HG03108 (cell line): ENCODE results near the gene SLC4A1AP.
"Not testable (repeated sequence)": the region's sequence is repeated elsewhere in the genome, so short reads cannot be mapped to it uniquely, and the experiment has no call there.

Experiments
- ATAC-seq: cut with Tn5 transposase; IDR thresholded peaks from one replicate; pipeline ENCODE4 v1.9.1; 2021; ENCODE audit warnings: moderate library complexity; ENCODE audit not compliant: unreplicated experiment

The SLC4A1AP gene

DNA sequence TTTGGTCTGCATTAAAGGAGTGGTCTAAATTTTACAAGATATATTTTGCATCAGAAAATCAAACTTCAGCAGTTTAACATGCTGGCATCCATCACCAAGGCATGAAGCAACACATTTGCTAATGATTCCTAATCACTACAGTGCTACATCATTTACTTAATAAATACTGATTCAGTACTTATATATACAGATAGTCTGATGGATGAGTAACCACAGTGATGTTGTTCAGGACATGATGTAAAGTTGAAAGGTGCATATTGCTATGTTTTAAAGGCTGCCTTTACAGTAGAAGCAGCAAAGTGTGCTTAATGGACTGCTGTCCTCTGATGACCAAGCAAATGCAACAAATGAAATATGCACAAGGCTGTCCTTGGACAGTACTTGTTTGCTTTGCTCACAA lies 11.3 kb upstream of the SLC4A1AP start:
- ATAC-seq: no peak

DNA sequence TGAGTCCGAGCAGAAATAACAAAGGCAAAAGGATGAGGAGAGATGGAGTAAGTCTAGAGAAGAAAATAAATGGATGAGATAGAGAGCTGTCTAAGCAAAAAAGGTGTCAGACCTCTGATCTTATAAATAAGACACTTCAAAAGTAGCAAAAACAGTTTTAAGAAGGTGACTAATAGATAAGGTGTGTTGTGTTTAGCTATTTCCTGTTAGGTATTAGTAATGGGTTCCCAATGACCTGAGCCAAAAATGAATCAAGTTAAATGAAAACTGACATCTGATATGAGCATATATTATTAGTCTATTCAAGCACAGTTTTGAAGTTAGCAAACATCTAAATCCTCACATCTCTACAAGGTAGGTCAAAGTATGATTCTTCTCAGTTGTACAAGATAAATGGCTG lies 10.9 kb upstream of the SLC4A1AP start:
- ATAC-seq: no peak

DNA sequence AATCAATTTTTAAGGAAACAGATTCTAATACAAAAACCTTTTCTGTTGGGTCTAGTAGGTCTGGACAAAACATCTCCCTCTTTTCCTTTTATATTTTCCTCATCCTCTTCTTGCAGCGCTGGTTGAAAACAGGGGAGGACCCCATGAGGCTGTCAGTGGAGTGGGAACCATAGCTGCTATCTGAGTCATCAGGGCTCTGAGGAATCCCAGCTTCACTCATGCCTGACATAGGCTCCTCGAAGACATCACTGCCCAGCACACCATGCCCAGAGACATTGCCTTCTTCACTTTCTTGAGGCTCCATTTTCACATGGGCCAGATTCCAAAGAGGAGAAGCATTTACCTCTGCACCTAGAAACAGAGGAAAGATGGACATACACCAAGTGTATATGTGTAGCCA lies 10.3 kb upstream of the SLC4A1AP start:
- no peak for ATAC-seq

DNA sequence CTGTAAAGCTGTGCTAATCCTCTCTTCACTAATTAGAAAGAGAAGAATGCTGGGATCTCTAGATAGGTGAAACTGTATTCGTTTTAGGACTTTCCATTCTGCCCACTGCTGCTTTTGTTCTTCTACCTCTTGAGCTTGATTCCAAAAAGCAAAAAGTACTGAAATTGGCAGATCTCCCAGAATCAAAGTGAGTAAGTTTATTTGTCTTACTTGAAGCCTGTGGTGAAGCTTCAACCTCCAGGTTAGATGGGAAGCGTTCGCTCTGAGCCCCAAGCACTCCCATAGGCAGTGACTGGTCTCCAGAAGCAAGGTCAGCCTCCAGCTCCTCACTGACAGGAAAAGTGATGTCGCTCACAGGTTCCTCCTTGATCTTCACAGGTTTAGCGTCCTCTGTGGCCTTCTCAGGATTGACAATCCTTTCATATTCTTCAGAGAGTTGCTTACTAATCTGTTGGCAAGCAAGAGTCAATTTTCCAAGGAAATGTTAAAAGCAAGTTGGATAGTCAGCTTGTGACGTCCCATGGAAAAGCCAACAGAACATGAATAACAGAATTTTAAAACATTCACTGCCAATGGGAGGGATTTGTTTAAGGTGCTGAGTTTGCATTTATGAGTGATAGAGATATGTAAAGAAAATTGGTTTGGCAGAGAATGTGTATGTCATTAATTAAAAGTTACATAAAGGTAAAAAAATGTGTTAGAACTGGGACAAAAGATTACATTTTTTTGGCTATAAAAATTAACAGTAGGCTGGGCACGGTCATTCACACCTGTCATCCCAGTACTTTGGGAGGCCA lies 8.3 kb upstream of the SLC4A1AP start:
- ATAC-seq: no peak

DNA sequence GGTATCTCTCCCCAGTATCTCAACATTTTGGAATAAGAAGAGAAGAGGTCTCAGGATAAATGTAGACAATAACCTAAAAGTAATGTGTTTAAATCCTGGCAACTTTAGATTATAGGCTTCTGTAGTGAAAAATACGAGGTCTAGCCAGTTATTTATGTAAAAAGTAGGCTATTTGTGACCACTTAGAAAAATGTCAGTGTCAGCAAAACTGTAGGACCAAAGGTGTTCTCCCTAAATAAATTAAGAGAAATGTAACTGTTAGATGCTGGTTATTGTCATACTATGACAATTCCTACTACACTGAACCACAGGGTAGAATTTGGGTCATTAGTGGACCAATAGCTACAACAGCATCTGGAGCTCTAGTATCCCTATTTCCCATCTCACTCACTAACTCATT lies 2.3 kb upstream of the SLC4A1AP start:
- no peak for ATAC-seq

DNA sequence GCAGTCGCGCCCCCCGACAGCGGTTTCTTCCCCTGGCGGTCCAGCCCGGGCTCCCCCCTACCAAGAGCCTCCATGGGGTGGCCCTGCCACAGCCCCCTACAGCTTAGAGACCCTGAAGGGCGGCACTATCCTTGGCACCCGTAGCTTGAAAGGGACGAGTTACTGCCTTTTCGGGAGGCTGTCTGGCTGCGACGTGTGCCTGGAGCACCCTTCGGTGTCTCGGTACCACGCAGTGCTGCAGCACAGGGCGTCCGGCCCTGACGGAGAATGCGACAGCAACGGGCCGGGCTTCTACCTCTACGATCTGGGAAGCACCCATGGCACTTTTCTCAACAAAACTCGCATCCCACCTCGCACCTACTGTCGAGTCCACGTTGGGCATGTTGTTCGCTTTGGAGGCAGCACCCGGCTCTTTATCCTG lies 475 bp downstream of the SLC4A1AP start:
- no peak for ATAC-seq

DNA sequence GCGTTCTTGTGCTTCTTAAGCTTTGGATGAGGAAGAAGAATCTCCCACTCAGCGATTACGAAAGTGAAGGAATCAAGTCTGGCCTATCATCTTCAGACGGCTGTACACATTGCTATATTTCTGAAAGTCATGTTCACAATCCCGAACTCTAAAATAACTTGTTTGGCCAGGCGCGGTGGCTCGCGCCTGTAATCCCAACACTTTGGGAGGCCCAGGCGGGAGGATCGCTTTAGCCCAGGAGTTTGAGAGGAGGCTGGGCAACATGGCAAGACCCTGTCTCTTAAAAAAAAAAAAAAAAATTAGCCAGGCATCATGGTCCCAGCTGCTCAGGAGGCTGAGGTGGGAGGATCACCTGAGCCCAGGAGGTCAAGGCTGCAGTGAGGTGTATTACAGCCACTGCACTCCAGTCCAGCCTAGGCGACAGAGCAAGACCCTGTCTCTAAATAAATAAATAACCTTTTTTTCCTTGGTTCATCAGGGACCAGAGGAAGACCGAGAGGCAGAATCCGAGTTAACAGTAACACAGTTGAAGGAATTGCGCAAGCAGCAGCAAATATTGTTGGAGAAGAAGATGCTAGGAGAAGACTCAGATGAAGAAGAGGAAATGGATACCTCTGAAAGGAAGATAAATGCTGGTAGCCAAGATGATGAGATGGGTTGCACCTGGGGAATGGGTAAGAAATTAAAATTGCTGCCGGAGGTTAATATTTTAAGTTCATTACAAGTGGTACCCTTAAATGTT lies 1.1 kb downstream of the SLC4A1AP start:
- ATAC-seq: no peak

DNA sequence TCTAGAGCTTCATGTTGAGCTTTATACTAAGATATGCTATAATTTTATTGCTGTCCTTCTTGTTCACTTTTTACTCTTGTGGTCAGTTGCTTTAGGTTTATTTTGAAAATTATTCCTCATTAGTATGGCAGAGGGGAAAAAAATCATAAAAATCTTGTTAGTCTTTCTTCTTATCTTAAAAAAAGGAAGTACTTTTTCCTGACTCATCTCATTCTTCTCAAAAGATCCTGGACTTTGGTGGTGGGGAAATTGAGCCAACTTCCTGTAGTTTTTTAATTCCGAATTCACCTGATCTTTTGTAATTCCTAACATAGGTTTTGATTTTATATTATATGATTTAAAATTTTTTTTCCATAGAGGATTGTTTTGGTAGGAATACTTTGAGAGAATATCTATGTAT lies 3.8 kb downstream of the SLC4A1AP start:
- ATAC-seq: no peak

DNA sequence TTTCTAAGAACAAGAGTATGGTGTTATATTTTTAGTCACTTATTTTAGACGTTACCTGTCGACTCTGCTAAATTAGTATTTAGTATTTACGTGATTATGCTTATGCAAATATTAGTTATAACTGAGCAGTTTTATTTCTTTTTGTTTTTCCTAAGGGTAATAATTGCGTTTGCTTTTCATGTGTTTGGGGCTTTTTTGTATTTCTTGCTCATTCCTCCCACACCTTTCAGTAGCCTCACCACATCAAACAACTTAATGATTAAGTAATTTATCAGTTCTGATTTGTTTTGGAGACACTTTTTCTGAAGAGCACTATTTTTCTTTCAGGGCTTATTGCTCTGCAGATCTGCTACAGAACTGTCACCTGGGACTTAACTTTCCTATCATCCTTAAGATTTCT lies 7.5 kb downstream of the SLC4A1AP start:
- no peak for ATAC-seq

DNA sequence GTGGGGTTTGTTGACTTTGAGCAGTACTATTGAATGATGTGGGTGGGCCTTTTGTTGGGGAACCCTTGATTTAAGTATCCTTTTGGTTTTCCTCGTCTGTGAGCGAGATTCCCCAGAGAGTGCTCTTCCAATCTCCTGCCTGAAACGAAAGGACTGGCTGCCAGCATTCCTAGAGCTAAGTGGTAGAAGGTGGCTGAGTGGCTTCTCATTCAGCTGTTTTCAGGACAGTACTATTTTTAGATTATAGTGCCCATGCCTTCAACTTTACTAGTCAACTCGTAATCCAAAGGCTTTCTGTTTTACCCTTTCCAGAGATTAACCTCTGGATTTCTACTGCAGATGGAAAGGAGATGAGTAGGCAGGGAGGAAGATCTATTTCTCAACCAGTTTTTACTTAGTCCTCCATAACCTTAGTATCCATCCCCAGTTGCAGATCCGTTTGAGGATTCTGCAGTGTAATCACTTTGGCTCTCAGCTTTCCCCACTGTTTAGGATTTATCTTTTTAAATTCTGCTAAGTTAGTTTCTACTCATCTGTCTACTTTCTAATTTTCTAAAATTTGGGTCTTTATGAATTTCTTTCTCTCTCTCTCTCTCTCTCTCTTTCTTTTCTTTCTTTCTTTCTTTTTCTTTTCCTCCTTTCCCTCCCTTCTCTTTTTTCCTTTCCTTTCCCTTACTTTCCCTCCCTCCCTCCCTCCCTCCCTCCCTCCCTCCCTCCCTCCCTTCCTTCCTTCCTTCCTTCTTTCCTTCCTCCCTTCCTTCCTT lies 9.2 kb downstream of the SLC4A1AP start:
- ATAC-seq: no peak

DNA sequence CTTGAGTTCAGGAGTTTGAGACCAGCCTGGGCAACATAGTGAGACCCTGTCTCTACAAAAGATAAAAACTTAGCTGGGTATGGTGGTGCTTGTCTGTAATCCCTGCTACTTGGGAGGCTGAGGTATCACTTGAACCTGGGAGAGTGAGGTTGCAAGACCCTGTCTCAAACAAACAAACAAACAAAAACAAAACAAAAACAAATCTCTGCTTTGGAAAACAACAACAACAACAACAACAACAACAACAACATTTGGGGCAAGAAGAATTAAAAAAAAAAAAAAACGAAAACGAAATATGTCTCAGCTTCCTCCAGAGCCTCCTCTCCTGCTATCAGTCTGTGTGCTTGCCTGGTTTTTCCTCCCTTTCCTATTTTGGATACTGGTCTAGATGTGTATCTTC lies 16.9 kb downstream of the SLC4A1AP start:
- no peak for ATAC-seq

DNA sequence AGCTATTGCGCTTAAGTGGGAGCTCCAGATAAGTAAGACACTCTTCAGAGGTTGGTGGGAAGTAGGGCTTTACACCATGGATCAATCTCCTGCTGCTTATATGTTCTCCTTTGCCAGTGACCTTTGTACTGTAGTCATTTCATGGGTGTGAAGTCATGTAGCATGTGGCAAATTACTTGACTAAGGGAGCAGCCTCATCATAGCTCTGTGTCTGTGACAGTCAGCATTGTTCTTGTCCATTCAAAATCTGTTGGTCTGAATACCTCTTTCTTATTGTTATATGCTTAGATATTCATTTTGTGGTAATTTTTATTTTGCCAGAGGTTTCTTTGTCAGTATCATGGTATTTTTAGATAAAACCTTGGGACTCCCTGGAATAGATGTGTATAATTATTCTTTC lies 18.2 kb downstream of the SLC4A1AP start:
- ATAC-seq: no peak

DNA sequence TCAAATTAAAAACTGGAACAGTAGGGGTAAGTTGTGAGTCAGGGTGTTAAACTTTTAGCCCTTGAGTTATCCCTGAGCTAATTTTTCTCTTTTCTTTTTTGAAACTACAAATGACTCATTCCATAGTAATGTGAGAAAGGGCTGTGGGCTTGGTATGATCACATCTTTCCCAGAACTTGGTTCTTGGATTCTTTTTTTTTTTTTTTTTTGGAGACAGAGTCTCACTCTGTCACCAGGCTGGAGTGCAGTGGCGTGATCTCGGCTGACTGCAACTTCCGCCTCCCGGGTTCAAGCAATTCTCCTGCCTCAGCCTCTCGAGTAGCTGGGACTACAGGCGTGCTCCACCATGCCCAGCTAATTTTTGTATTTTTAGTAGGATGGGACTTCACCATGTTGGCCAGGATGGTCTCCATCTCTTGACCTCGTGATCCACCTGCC lies 18.7 kb downstream of the SLC4A1AP start:
- not testable (repeated sequence) for ATAC-seq

DNA sequence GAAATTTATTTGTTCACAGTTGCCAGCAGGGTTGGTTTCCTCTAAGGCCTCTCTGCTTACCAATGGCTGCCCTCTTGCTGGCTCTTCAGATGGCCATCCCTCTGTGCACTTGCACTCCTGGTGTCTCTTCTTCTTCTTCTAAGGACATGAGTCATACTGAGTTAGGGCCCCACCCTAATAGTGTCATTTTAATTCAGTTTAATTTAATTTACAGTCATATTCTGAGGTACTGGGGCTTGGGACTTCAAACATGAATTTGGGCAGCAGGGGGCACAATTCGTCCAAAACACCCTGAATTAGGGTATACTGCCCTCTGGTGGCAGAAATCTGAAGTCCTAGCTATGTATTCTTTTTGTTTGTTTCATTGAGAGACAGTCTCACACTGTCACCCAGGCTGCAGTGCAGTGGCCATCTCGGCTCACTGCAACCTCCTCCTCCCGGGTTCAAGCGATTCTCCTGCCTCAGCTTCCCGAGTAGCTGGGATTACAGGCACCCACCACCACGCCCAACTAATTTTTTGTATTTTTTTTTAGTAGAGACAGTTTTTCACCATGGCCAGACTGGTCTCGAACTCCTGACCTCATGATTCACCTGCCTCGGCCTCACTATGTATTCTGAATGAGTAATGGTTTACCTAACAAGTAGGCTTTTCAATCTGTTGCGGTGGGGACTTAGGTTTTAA lies 19.8 kb downstream of the SLC4A1AP start:
- ATAC-seq: no peak

DNA sequence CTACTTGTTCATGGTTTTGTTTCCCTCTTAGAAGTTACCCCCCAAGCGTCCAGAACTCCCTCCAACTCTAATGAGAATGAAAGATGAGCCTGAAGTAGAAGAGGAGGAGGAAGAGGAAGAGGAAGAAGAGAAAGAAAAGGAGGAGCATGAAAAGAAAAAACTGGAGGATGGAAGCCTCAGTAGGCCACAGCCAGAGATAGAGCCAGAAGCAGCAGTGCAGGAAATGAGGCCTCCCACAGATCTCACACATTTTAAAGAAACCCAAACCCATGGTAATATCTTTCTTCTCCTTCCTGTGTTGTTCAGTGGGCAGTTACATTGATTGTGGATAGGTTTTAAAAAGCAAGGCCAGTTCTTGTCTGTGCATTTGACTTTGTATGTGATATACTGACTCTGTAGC lies 21.3 kb downstream of the SLC4A1AP start:
- ATAC-seq: not testable (repeated sequence)

DNA sequence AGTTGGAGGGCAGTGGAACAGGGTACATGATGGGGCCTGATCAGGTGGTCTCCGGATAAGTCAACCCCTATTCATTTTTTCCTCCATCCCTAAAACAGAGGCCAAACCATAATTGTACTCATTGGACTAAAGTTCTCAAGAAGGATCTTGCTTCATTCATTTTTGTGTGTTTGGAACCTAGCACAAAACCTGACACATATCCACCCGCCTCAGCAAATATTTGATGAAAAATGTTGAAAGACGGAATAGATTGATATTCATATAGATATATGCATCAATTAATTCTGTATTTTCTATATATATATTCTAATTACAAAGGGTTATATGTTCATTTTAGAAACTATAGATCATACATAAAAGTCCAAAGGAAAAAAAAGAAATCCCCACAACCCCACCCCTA lies 21.9 kb downstream of the SLC4A1AP start:
- ATAC-seq: no peak

DNA sequence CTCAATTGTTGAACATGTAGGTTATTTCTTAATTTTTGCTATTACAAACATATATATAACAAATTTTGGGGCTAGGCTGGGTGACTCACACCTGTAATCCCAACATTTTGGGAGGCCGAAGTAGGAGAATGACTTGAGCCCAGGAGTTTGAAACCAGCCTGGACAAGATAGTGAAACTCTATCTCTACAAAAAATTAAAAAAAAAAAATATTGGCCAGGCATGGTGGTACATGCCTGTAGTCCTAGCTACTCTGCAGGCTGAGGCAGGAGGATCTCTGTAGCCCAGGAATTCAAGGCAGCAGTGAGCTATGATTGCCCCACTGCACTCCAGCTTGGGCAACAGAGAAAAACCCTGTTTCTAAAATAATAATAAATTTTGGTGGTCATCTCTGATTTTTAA lies 23.5 kb downstream of the SLC4A1AP start:
- no peak for ATAC-seq

DNA sequence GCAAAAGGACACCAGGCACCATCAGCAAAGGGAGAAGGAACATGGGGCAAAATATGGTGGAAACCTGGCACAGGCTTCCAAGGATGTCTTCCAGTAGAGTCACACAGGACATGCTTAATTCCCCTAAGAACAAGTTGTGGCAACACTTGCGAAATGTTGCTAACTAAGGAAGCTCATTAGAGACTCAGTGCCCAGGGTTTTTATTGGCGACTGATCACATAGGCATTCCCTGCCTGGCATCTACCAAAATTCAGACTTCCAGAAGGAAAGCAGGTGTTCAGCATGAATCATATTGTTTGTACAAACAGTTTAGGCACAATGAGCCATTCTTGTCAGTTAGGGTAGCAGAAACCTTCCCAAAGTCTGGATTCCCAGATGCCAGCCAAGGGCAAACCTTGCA lies 25.7 kb downstream of the SLC4A1AP start:
- ATAC-seq: no peak

DNA sequence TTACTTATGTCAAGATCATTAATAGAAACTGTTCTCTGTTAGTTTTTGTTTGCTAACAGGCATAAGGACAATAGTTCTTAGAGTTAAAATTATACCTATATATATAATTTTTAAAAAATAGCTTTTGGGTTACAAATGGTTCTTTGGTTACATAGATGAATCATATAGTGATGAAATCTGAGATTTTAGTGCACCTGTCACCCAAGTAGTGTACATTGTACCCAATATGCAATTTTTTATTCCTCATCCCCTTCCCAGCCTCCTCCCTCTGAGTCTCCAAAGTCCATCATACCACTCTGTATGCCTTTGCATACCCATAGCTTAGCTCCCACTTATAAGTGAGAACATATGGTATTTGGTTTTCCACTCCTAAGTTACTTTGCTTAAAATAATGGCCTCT lies 26.4 kb downstream of the SLC4A1AP start:
- no peak for ATAC-seq

DNA sequence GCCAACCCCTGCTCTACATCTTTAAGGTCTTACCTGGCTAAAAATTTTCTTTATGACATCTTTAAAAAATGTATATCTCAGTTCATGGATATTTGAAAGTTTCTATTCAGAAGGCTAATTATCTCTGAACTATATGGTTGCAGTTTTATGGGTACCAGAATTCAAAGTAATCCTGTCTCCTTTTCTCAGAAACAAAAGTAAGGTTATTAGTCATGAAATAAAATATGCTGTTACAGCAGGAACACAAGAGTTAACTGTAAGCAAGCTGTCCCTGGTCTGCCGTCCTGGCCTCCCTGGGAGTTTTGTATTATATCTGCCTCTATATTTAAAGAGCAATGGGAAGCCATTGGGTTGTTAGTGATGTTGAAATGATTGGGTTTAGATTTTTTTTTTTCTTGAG lies 34.0 kb downstream of the SLC4A1AP start:
- no peak for ATAC-seq

DNA sequence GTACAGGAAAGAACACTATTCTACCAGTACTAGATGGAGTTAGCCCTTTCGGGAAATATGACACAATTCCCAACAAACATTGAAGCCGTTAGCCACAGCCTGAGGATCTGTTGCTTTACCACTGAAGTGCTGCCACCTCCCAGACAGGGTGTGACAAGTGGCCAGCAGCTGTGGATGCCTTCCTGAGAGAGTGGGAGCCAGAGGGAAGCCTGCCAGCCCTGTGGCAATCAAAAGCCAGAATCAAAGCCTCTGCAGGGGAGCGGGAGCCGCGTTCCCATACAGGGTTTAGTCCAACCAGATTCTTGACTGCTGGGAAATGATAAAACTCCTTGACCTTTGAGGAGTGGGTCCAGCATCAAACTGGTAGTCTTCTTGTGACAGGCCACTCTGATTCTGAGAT lies 38.0 kb downstream of the SLC4A1AP start:
- no peak for ATAC-seq
